GM19239 (cell line): ENCODE data around the gene TAF10.

ENCODE experiments used
- DNase-seq: peaks from one replicate; pipeline ENCODE4 v3.0.0; 2011; ENCODE audit warnings: low spot score; ENCODE audit not compliant: insufficient read length
- FAIRE-seq: peaks from 2 replicates; lab custom pipeline; 2011; peaks lifted over from hg19 to GRCh38; lab: Jason Lieb, UNC

Gene TAF10

GRCh38 chr11:6587360-6587953 is 24.6 kb downstream of the TAF10 start:
- no peak for DNase-seq
- no peak for FAIRE-seq

- DNase-seq, result no peak
- no peak for FAIRE-seq
Observed at GRCh38 chr11:6586434-6587359, 25.3 kb downstream of the TAF10 start.

- no peak for DNase-seq
- no peak for FAIRE-seq
Observed at GRCh38 chr11:6584528-6584927, 27.5 kb downstream of the TAF10 start.

GRCh38 chr11:6583584-6583983 is 28.4 kb downstream of the TAF10 start:
- FAIRE-seq, result no peak
- DNase-seq, result no peak

- FAIRE-seq (no peak), DNase-seq (no peak)
Observed at GRCh38 chr11:6579681-6580080, 32.3 kb downstream of the TAF10 start.

GRCh38 chr11:6578134-6578533 is 33.9 kb downstream of the TAF10 start:
- DNase-seq (no peak), FAIRE-seq (no peak)

GRCh38 chr11:6576471-6577373 is 35.3 kb downstream of the TAF10 start:
- DNase-seq (no peak), FAIRE-seq (no peak)

- FAIRE-seq, result no peak
- DNase-seq, result no peak
Observed at GRCh38 chr11:6574816-6575715, 37.0 kb downstream of the TAF10 start.

- FAIRE-seq, result no peak
- DNase-seq, result no peak
Observed at GRCh38 chr11:6572215-6572614, 39.8 kb downstream of the TAF10 start.

GRCh38 chr11:6571434-6572008 is 40.5 kb downstream of the TAF10 start:
- DNase-seq (no peak), FAIRE-seq (no peak)

- DNase-seq (no peak), FAIRE-seq (no peak)
Observed at GRCh38 chr11:6570691-6571427, 41.2 kb downstream of the TAF10 start.

- DNase-seq, result no peak
- FAIRE-seq, result no peak
Observed at GRCh38 chr11:6569706-6570105, 42.3 kb downstream of the TAF10 start.

- DNase-seq (no peak), FAIRE-seq (no peak)
Observed at GRCh38 chr11:6568191-6568918, 43.7 kb downstream of the TAF10 start.

- FAIRE-seq (no peak), DNase-seq (no peak)
Observed at GRCh38 chr11:6567371-6567745, 44.7 kb downstream of the TAF10 start.

- no peak for DNase-seq
- FAIRE-seq, result no peak
Observed at GRCh38 chr11:6566704-6567370, 45.2 kb downstream of the TAF10 start.

- DNase-seq (no peak), FAIRE-seq (no peak)
Observed at GRCh38 chr11:6565988-6566703, 45.9 kb downstream of the TAF10 start.

GRCh38 chr11:6565325-6565724 is 46.7 kb downstream of the TAF10 start:
- DNase-seq (no peak), FAIRE-seq (no peak)
